H9 (cell line): ENCODE data around the gene AHNAK. TPM values are rescaled to one million over a fixed set of nuclear protein-coding genes. Genes with fewer than 3 reads are reported as not detected.

Source experiments
- DNase-seq: peaks from one replicate; pipeline ENCODE4 v3.0.0-alpha.2; 2017
- H2AFZ ChIP-seq: one replicate; pipeline ENCODE4 v1.6.1; 2013; ENCODE audit warnings: mild to moderate bottlenecking, low read length, control low read depth, moderate library complexity
- H2AK5ac ChIP-seq: 2 replicates; pipeline ENCODE4 v1.6.1; 2013; ENCODE audit warnings: low read length, control low read depth, mixed read lengths; ENCODE audit not compliant: insufficient read length
- H2BK120ac ChIP-seq: one replicate; pipeline ENCODE4 v1.6.1; 2013; ENCODE audit warnings: low read depth, mild to moderate bottlenecking, low read length, control low read depth, inconsistent platforms; ENCODE audit not compliant: poor library complexity, severe bottlenecking
- H2BK12ac ChIP-seq: 2 replicates; pipeline ENCODE4 v1.6.1; 2013; ENCODE audit warnings: low read length, control low read depth, mixed read lengths, low read depth; ENCODE audit not compliant: insufficient read length
- H2BK15ac ChIP-seq: 2 replicates; pipeline ENCODE4 v1.6.1; 2013; ENCODE audit warnings: low read depth, low read length, control low read depth
- H2BK20ac ChIP-seq: one replicate; pipeline ENCODE4 v1.6.1; 2013; ENCODE audit warnings: low read depth, mild to moderate bottlenecking, low read length, control low read depth, inconsistent platforms; ENCODE audit not compliant: poor library complexity, severe bottlenecking
- H2BK5ac ChIP-seq: 2 replicates; pipeline ENCODE4 v1.6.1; 2013; ENCODE audit warnings: low read length, control low read depth, mixed read lengths; ENCODE audit not compliant: insufficient read length
- H3K14ac ChIP-seq: 2 replicates; pipeline ENCODE4 v1.6.1; 2013; ENCODE audit warnings: low read length, control low read depth; ENCODE audit not compliant: insufficient read depth
- H3K18ac ChIP-seq: 2 replicates; pipeline ENCODE4 v1.6.1; 2013; ENCODE audit warnings: low read depth, mild to moderate bottlenecking, mixed read lengths, low read length, control low read depth; ENCODE audit not compliant: insufficient read length
- H3K23ac ChIP-seq: 2 replicates; pipeline ENCODE4 v1.6.1; 2013; ENCODE audit warnings: low read length, control low read depth, mixed read lengths, low read depth; ENCODE audit not compliant: insufficient read length
- H3K23me2 ChIP-seq: 2 replicates; pipeline ENCODE4 v1.6.1; 2013; ENCODE audit warnings: low read depth, mild to moderate bottlenecking, mixed read lengths, low read length, control low read depth; ENCODE audit not compliant: insufficient read length, poor library complexity, severe bottlenecking
- H3K27ac ChIP-seq: 2 replicates; pipeline ENCODE4 v1.5.1; 2013; ENCODE audit warnings: low read length, control low read depth, mixed read lengths, low read depth; ENCODE audit not compliant: insufficient read length
- H3K27me3 ChIP-seq: 2 replicates; pipeline ENCODE4 v1.6.1; 2013; ENCODE audit warnings: low read length, control low read depth, inconsistent platforms; ENCODE audit not compliant: insufficient read depth
- H3K4ac ChIP-seq: 2 replicates; pipeline ENCODE4 v1.6.1; 2013; ENCODE audit warnings: low read depth, mild to moderate bottlenecking, control low read depth, inconsistent platforms, low read length, moderate library complexity
- H3K4me1 ChIP-seq: 2 replicates; pipeline ENCODE4 v1.6.1; 2013; ENCODE audit warnings: low read length, control low read depth, inconsistent platforms; ENCODE audit not compliant: insufficient read depth
- H3K4me2 ChIP-seq: 2 replicates; pipeline ENCODE4 v1.6.1; 2013; ENCODE audit warnings: low read length, control low read depth, mixed read lengths; ENCODE audit not compliant: insufficient read length, insufficient read depth
- H3K56ac ChIP-seq: 2 replicates; pipeline ENCODE4 v1.6.1; 2013; ENCODE audit warnings: low read depth, mild to moderate bottlenecking, mixed read lengths, low read length, control low read depth; ENCODE audit not compliant: insufficient read length
- H3K79me1 ChIP-seq: 2 replicates; pipeline ENCODE4 v1.6.1; 2013; ENCODE audit warnings: low read depth, mild to moderate bottlenecking, moderate library complexity, low read length, control low read depth, inconsistent platforms; ENCODE audit not compliant: insufficient read depth, poor library complexity, severe bottlenecking
- H3K79me2 ChIP-seq: 2 replicates; pipeline ENCODE4 v1.6.1; 2013; ENCODE audit warnings: low read length, control low read depth, inconsistent platforms; ENCODE audit not compliant: insufficient read depth
- H3K9ac ChIP-seq: 2 replicates; pipeline ENCODE4 v1.6.1; 2013; ENCODE audit warnings: low read length, control low read depth, mixed read lengths; ENCODE audit not compliant: insufficient read length; ENCODE audit errors: extremely low read depth
- H3K9me3 ChIP-seq: one replicate; pipeline ENCODE4 v1.6.1; 2013; ENCODE audit warnings: low read depth, low read length, inconsistent platforms; ENCODE audit not compliant: control insufficient read depth
- H3T11ph ChIP-seq: one replicate; pipeline ENCODE4 v1.6.1; 2013; ENCODE audit warnings: mild to moderate bottlenecking, low read length, control low read depth, inconsistent platforms
- H4K20me1 ChIP-seq: one replicate; pipeline ENCODE4 v1.6.1; 2013; ENCODE audit not compliant: control insufficient read depth, insufficient read length, insufficient read depth
- H4K5ac ChIP-seq: 2 replicates; pipeline ENCODE4 v1.6.1; 2013; ENCODE audit warnings: low read depth, mild to moderate bottlenecking, mixed read lengths, low read length, control low read depth; ENCODE audit not compliant: insufficient read length
- H4K8ac ChIP-seq: replicated peaks from 2 replicates; pipeline ENCODE4 v1.6.1; 2013; ENCODE audit warnings: low read length, control low read depth, mixed read lengths, low read depth; ENCODE audit not compliant: insufficient read length
- H4K91ac ChIP-seq: 2 replicates; pipeline ENCODE4 v1.6.1; 2013; ENCODE audit warnings: low read depth, mild to moderate bottlenecking, moderate library complexity, mixed read lengths, low read length, control low read depth; ENCODE audit not compliant: insufficient read length
- H3K27ac Mint-ChIP-seq, 3 experiments: 2 replicates in 2 of 3; 3 replicates in 1 of 3; pipeline ENCODE4 v1.8.0; 2020 to 2021; ENCODE audit warnings: mixed read lengths in 3 of 3, mild to moderate bottlenecking in 1 of 3, moderate library complexity in 1 of 3
- H3K27me3 Mint-ChIP-seq: 2 replicates; pipeline ENCODE4 v1.8.0; 2021; ENCODE audit warnings: low read depth, mild to moderate bottlenecking, moderate library complexity, mixed read lengths
- H3K36me3 Mint-ChIP-seq, 3 experiments: 2 replicates in 2 of 3; 3 replicates in 1 of 3; pipeline ENCODE4 v1.8.0; 2020 to 2021; ENCODE audit warnings: low read depth in 3 of 3, mixed read lengths in 3 of 3; ENCODE audit not compliant: insufficient read depth in 1 of 3
- H3K4me1 Mint-ChIP-seq, 2 experiments: 2 replicates each; pipeline ENCODE4 v1.8.0; 2020; ENCODE audit warnings: mixed read lengths in 2 of 2
- H3K4me3 Mint-ChIP-seq, 2 experiments: 2 replicates in 1 of 2; 3 replicates in 1 of 2; pipeline ENCODE4 v1.8.0; 2020 to 2021; ENCODE audit warnings: mild to moderate bottlenecking in 2 of 2, mixed read lengths in 2 of 2, moderate library complexity in 1 of 2
- H3K9me3 Mint-ChIP-seq, 2 experiments: 2 replicates in 1 of 2; 3 replicates in 1 of 2; pipeline ENCODE4 v1.8.0; 2020; ENCODE audit warnings: mild to moderate bottlenecking in 2 of 2, mixed read lengths in 2 of 2, moderate library complexity in 1 of 2
- CTCF ChIP-seq: fragments of 200-600 bp; sonication (generic); conservative IDR thresholded peaks from 3 replicates; pipeline ENCODE4 v1.8.0; 2021; ENCODE audit warnings: antibody characterized with exemption, mild to moderate bottlenecking
- WGBS: extraction: QIAGEN DNeasy Blood & Tissue Kit; methylation state at CpG from one replicate; pipeline ENCODE4 v1.1.7; 2013; ENCODE audit warnings: missing lambda C conversion rate, low lambda C conversion rate, mixed read lengths; ENCODE audit not compliant: insufficient read length; ENCODE audit errors: extremely low coverage; 5-methylcytosine and 5-hydroxymethylcytosine counted together
- total RNA-seq: library from RNA; stranded (reverse); gene quantifications from 2 replicates; pipeline ENCODE4 v1.2.1, GENCODE V29; 2021

The AHNAK gene
- total RNA-seq, 1 experiment from 2014 or later: 15.2 TPM

- Mint-ChIP-seq H3K9me3 (peaks cover 2 to 4% of the 10 kb centered on the region in 2 experiments; a peak in 4 of 5 replicates), H3K4me3 (no peak overlapping the region), H3K27ac (no peak overlapping the region), H3K36me3 (peaks cover 0 to 4% (median 0%) of the 10 kb centered on the region in 3 experiments; a peak in 1 of 7 replicates), H3K4me1 (peaks cover 18 to 22% of the 10 kb centered on the region in 2 experiments), H3K27me3 (peaks cover 17% of the 10 kb centered on the region)
- no peak overlapping the region for H4K8ac ChIP-seq
- H2AK5ac ChIP-seq: no peak overlapping the region
- H4K5ac ChIP-seq: no peak overlapping the region
- H3K79me1 ChIP-seq: no peaks in the 10 kb centered on the region
- no peak for TF ChIP-seq CTCF
- H3K27me3 ChIP-seq: no peaks in the 10 kb centered on the region
- 0 out of 2 replicates have a peak, but pooled peaks cover 3% of the 10 kb centered on the region for H3K4me1 ChIP-seq
- H2BK15ac ChIP-seq: no peak overlapping the region
- H3K4ac ChIP-seq: no peak overlapping the region
- no peak overlapping the region for H2BK20ac ChIP-seq
- H2BK12ac ChIP-seq: no peak overlapping the region
- H3K23ac ChIP-seq: no peak overlapping the region
- H4K91ac ChIP-seq: no peak overlapping the region
- H2BK120ac ChIP-seq: no peak overlapping the region
- H3K27ac ChIP-seq: no peak overlapping the region
- H3K79me2 ChIP-seq: no peaks in the 10 kb centered on the region
- H2AFZ ChIP-seq: no peak overlapping the region
- H3K14ac ChIP-seq: no peak overlapping the region
- H3K9ac ChIP-seq: no peak overlapping the region
- no peak overlapping the region for H3K56ac ChIP-seq
- no peak overlapping the region for H2BK5ac ChIP-seq
- H3K23me2 ChIP-seq: no peaks in the 10 kb centered on the region
- no peaks in the 10 kb centered on the region for H4K20me1 ChIP-seq
- H3T11ph ChIP-seq: no peak overlapping the region
- no peaks in the 10 kb centered on the region for H3K9me3 ChIP-seq
- no peak overlapping the region for H3K18ac ChIP-seq
- WGBS: no CpG with 5 or more reads among the region's 11 CpGs
- no peak overlapping the region for H3K4me2 ChIP-seq
- DNase-seq: no peak
These were observed 115.3 kb downstream of the AHNAK start for GRCh38 chr11:62431171-62431901.
